ENCODE data around the gene METTL9.

DNA sequence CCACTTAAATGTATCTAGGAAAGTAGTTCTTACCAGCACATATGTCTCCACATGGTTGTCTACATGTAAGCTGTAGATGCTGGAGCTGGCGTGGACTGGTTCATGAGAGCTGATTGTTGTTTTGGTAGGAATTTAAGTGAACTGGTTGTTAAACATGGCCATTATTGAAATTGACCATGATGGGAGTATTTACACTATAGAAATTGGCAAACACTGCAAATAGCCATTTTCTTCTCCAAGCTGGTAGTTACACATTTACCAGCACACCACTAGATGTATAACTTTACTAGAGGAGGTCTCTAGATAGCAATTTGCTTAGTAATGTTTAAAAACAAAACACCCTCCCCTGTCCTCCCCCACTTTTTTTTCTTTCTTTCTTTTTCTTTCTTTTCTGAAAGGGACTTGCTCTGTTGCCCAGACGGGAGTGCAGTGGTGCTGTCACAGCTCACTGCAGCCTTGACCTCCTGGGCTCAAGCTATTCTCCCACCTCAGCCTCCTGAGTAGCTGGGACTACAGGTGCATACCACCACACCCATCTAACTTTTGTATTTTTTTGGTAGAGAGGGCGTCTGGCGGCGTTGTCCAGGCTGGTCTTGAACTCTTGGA is 28.8 kb downstream of the METTL9 start:
- TF ChIP-seq, protein P1, sequence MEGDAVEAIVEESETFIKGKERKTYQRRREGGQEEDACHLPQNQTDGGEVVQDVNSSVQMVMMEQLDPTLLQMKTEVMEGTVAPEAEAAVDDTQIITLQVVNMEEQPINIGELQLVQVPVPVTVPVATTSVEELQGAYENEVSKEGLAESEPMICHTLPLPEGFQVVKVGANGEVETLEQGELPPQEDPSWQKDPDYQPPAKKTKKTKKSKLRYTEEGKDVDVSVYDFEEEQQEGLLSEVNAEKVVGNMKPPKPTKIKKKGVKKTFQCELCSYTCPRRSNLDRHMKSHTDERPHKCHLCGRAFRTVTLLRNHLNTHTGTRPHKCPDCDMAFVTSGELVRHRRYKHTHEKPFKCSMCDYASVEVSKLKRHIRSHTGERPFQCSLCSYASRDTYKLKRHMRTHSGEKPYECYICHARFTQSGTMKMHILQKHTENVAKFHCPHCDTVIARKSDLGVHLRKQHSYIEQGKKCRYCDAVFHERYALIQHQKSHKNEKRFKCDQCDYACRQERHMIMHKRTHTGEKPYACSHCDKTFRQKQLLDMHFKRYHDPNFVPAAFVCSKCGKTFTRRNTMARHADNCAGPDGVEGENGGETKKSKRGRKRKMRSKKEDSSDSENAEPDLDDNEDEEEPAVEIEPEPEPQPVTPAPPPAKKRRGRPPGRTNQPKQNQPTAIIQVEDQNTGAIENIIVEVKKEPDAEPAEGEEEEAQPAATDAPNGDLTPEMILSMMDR (IDR thresholded peaks at IDR 0.05) = no peak
- TF ChIP-seq POLR2A (IDR thresholded peaks at IDR 0.05) = no peak
- TF ChIP-seq POLR2AphosphoS5 (IDR thresholded peaks at IDR 0.05; ENCODE audit: insufficient read depth in 1 of 2, low read depth in 1 of 2) = no peak
